ENCODE measurements around the gene FCHSD1. TPM values are rescaled to one million over a fixed set of nuclear protein-coding genes. Genes with fewer than 3 reads are reported as not detected.

The FCHSD1 gene
- total RNA-seq, 1 donor, result 22.4 TPM

DNA sequence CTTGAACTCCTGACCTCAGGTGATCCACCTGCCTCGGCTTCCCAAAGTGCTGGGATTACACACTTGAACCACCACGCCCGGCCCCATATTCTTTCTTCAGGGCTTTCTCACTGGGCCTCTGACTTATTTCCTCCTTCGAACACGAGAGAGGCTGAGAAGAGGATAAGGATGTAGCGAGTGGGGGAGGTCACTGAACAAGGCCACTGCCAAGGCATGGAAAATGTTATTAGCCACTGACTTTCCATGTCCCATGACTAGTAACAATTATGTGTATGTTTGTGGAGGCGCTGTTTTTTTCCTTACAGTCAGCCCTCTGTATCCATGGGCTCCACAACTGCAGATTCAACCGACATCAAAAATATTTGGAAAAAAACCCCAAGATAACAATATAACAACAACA lies 12.3 kb upstream of the FCHSD1 start:
- Histone ChIP-seq H3K4me3 (ENCODE audit: insufficient read depth, low read length) (no peak overlapping the region), H2AFZ (ENCODE audit: low read length) (no peak overlapping the region), H4K20me1 (ENCODE audit: insufficient read depth, low read length) (no peaks in the 10 kb centered on the region), H3K4me1 (ENCODE audit: insufficient read depth, low read length) (peaks cover under 1% of the 10 kb centered on the region), H3K27ac (ENCODE audit: low read depth, low read length) (no peak overlapping the region), H3K9me3 (ENCODE audit: low read depth, low read length) (no peaks in the 10 kb centered on the region), H3K79me2 (ENCODE audit: insufficient read depth, low read length) (no peaks in the 10 kb centered on the region), H3K4me2 (ENCODE audit: insufficient read depth, low read length) (no peak overlapping the region), H3K27me3 (ENCODE audit: insufficient read depth, low read length) (no peaks in the 10 kb centered on the region), H3K36me3 (ENCODE audit: insufficient read depth, low read length) (no peaks in the 10 kb centered on the region)
- no peak for TF ChIP-seq CTCF (IDR thresholded peaks at IDR 0.05; ENCODE audit: extremely low read depth, low read depth, low read length)
- DNase-seq (ENCODE audit: insufficient read length, low spot score, missing footprints), result no peak

DNA sequence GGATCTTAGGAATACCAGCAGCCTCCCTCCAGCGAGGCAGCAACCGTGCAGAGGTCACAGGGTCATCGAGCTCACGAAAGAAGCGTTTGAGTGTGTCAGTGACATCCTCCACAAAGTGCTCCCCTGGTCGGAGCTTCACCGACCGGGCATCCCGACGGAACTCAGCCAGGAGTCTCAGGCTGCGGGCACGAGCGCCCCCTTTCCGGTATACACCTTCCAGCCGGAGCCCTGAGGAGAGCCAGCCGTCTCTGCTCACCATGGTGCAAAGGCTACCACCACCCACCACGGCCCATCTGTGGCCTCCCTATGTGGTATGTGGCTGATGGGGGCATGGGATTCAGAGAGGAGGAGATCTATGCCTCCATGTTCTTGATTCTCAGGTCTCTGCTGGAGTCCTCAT lies 10.8 kb upstream of the FCHSD1 start:
- H3K4me1 ChIP-seq (ENCODE audit: insufficient read depth, low read length), result peaks cover 15% of the 10 kb centered on the region
- H3K4me2 ChIP-seq (ENCODE audit: insufficient read depth, low read length), result no peak overlapping the region
- no peaks in the 10 kb centered on the region for H3K79me2 ChIP-seq (ENCODE audit: insufficient read depth, low read length)
- H3K27ac ChIP-seq (ENCODE audit: low read depth, low read length), result no peak overlapping the region
- no peaks in the 10 kb centered on the region for H4K20me1 ChIP-seq (ENCODE audit: insufficient read depth, low read length)
- H2AFZ ChIP-seq (ENCODE audit: low read length), result no peak overlapping the region
- no peak for DNase-seq (ENCODE audit: insufficient read length, low spot score, missing footprints)
- TF ChIP-seq CTCF (IDR thresholded peaks at IDR 0.05; ENCODE audit: extremely low read depth, low read depth, low read length), result no peak
- H3K27me3 ChIP-seq (ENCODE audit: insufficient read depth, low read length), result no peaks in the 10 kb centered on the region
- H3K9me3 ChIP-seq (ENCODE audit: low read depth, low read length), result no peaks in the 10 kb centered on the region
- no peak overlapping the region for H3K4me3 ChIP-seq (ENCODE audit: insufficient read depth, low read length)
- H3K36me3 ChIP-seq (ENCODE audit: insufficient read depth, low read length), result no peaks in the 10 kb centered on the region

DNA sequence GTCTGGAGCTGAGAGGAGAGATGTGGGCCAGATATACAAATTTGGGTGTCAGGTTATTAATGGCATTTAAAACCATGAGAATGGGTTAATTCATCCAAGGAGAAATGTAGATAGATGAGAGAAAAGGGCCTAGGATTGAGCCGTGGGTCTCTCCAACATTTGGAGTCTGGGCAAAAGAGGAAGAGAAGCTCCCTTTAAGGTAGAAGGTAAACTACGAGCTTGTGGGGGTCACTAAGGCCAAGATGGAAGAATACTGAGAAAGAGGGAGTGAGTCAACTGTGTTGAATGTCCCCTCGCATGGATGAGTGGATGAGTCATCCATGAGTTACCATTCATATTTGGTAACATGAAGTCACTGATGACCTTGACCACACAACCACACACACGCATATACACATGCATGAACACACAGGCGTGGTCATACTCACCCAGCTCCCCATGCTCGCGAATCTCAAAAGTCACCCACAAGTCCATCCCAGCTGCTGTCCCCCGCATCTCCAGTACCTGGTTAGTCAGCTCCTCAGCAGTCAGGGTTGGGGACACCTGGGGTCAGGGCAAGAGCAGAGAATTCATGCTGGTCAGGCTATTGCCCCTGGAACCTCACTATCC lies 6.8 kb upstream of the FCHSD1 start:
- peaks cover 26% of the 10 kb centered on the region for H3K4me1 ChIP-seq (ENCODE audit: insufficient read depth, low read length)
- H4K20me1 ChIP-seq (ENCODE audit: insufficient read depth, low read length), result no peaks in the 10 kb centered on the region
- DNase-seq (ENCODE audit: insufficient read length, low spot score, missing footprints), result peak; percentile 97
- H3K4me2 ChIP-seq (ENCODE audit: insufficient read depth, low read length), result no peak overlapping the region
- no peaks in the 10 kb centered on the region for H3K27me3 ChIP-seq (ENCODE audit: insufficient read depth, low read length)
- no peaks in the 10 kb centered on the region for H3K9me3 ChIP-seq (ENCODE audit: low read depth, low read length)
- no peak overlapping the region for H3K4me3 ChIP-seq (ENCODE audit: insufficient read depth, low read length)
- no peak overlapping the region for H2AFZ ChIP-seq (ENCODE audit: low read length)
- peak overlapping the region; percentile 81 for H3K27ac ChIP-seq (ENCODE audit: low read depth, low read length)
- no peak for TF ChIP-seq CTCF (IDR thresholded peaks at IDR 0.05; ENCODE audit: extremely low read depth, low read depth, low read length)
- no peaks in the 10 kb centered on the region for H3K36me3 ChIP-seq (ENCODE audit: insufficient read depth, low read length)
- no peaks in the 10 kb centered on the region for H3K79me2 ChIP-seq (ENCODE audit: insufficient read depth, low read length)

DNA sequence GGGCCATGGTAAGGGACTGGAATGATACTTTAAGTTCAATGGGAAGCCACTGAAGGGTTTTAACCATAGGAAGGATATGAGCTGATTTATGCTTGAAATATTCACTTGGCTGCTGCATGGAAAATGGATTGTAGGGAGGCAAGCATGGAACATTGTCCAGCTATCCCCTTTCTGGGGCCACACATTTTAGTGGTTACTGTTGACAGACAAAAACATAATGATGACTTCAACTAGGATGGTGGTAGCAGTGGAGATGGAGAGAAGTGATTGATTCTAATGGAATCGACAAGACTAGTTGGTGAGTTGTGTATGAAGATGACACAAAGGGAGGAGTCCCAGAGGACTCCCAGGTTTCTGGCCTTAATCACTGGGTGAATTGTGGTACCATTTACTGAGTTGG lies 6.2 kb upstream of the FCHSD1 start:
- no peaks in the 10 kb centered on the region for H3K36me3 ChIP-seq (ENCODE audit: insufficient read depth, low read length)
- no peak for TF ChIP-seq CTCF (IDR thresholded peaks at IDR 0.05; ENCODE audit: extremely low read depth, low read depth, low read length)
- H3K27me3 ChIP-seq (ENCODE audit: insufficient read depth, low read length), result no peaks in the 10 kb centered on the region
- no peak overlapping the region for H3K4me2 ChIP-seq (ENCODE audit: insufficient read depth, low read length)
- no peaks in the 10 kb centered on the region for H3K9me3 ChIP-seq (ENCODE audit: low read depth, low read length)
- H3K4me1 ChIP-seq (ENCODE audit: insufficient read depth, low read length), result peaks cover 26% of the 10 kb centered on the region
- peak overlapping the region; percentile 81 for H3K27ac ChIP-seq (ENCODE audit: low read depth, low read length)
- no peak overlapping the region for H2AFZ ChIP-seq (ENCODE audit: low read length)
- DNase-seq (ENCODE audit: insufficient read length, low spot score, missing footprints), result no peak
- H3K79me2 ChIP-seq (ENCODE audit: insufficient read depth, low read length), result no peaks in the 10 kb centered on the region
- H3K4me3 ChIP-seq (ENCODE audit: insufficient read depth, low read length), result no peak overlapping the region
- H4K20me1 ChIP-seq (ENCODE audit: insufficient read depth, low read length), result no peaks in the 10 kb centered on the region

Measured in osteoblast (primary cell).